Vagina (tissue), 2 donors: ENCODE measurements around the gene GNAL.

Experiments used
- CTCF ChIP-seq, 3 experiments: fragments of 450-650 bp in 2 of 3; fragments of 200-600 bp in 1 of 3; sonication (generic) in 1 of 3; IDR thresholded peaks; one replicate each; pipeline ENCODE4 v1.5.1; 2017 to 2019; ENCODE audit warnings: antibody characterized with exemption in 3 of 3, mild to moderate bottlenecking in 2 of 3, moderate library complexity in 2 of 3
- POLR2A ChIP-seq, 2 donors: fragments of 450-650 bp; IDR thresholded peaks; one replicate each; pipeline ENCODE4 v1.6.1; 2017; ENCODE audit warnings: antibody characterized with exemption in 2 of 2, mild to moderate bottlenecking in 2 of 2, moderate library complexity in 2 of 2

- TF ChIP-seq CTCF (IDR thresholded peaks at IDR 0.05) (no peak), POLR2A (IDR thresholded peaks at IDR 0.05) (no peak)
These were observed 120.8 kb downstream of the GNAL start for GRCh38 chr18:11809895-11810294.
